ENCODE data around the gene DFFB. TPM values are rescaled to one million over a fixed set of nuclear protein-coding genes. Genes with fewer than 3 reads are reported as not detected.

The DFFB gene
- total RNA-seq, 1 donor from 2014 or later = 17.3 TPM

DNA sequence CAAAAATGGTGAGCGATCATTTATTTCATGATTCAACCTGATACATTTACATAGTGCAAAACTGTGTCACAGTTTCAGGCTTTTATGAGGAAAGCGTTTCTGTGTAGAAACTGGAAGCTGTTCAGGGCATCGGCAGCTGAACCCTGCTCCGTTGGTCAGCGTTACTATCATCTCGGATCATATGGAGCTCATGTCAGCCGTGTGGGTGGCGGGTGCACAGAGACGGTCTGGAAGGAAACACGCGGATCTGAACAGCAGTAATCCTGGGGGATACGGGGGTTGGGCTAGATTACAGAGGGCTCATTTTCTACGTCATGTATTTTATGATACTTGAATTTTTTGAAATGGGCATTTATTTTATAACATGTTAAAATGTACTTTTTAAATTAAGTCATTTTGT lies 27.7 kb downstream of the DFFB start:
- Mint-ChIP-seq H3K27me3 (ENCODE audit: low read depth) (no peaks in the 10 kb centered on the region), H3K4me1 (ENCODE audit: low read depth) (peaks cover 3% of the 10 kb centered on the region), H3K27ac (no peak overlapping the region), H3K36me3 (ENCODE audit: low read depth) (peaks cover 38% of the 10 kb centered on the region), H3K9me3 (no peaks in the 10 kb centered on the region), H3K4me3 (ENCODE audit: low read depth) (no peak overlapping the region)
- intact Hi-C loops (cut with micrococcal nuclease) = no loop called here
- no peak for DNase-seq (ENCODE audit: low spot score)

GRCh38 chr1:3885611-3886010 lies 28.3 kb downstream of the DFFB start:
- no peaks in the 10 kb centered on the region for H3K27me3 Mint-ChIP-seq (ENCODE audit: low read depth)
- H3K36me3 Mint-ChIP-seq (ENCODE audit: low read depth) = peaks cover 42% of the 10 kb centered on the region
- intact Hi-C loops (cut with micrococcal nuclease) = no loop called here
- no peak for DNase-seq (ENCODE audit: low spot score)
- H3K9me3 Mint-ChIP-seq = no peaks in the 10 kb centered on the region
- no peak overlapping the region for H3K4me3 Mint-ChIP-seq (ENCODE audit: low read depth)
- H3K27ac Mint-ChIP-seq = no peak overlapping the region
- peaks cover 10% of the 10 kb centered on the region for H3K4me1 Mint-ChIP-seq (ENCODE audit: low read depth)

DNA sequence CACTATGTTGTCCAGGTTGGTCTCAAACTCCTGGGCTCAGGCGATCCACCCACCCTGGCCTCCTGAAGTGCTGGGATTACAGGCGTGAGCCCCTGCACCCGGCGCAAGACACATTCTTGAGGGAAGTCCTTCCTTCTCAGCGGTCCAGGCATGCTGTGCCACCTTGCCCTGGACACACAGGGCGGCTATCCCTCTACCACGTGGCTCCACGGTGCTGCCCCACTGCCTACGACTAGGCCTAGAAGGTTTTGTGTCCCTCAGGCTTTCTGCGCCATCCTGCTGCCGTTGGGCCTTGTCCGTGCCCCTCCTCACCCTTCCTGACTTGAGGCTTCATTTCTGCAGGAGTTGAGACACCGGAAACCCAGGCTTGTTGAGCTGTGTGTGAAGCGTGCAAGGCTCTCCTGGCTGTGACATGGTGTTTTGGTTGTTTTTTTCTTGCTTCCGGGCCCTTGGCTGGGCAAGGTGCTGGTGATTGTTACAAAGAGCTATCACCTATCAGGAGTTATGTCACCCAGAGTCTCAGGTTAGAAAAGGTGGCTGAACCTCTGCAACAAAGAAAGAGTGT lies 28.9 kb downstream of the DFFB start:
- Mint-ChIP-seq H3K27ac (no peak overlapping the region), H3K36me3 (ENCODE audit: low read depth) (peaks cover 44% of the 10 kb centered on the region), H3K4me3 (ENCODE audit: low read depth) (no peak overlapping the region), H3K27me3 (ENCODE audit: low read depth) (no peaks in the 10 kb centered on the region), H3K4me1 (ENCODE audit: low read depth) (peaks cover 14% of the 10 kb centered on the region), H3K9me3 (no peaks in the 10 kb centered on the region)
- DNase-seq (ENCODE audit: low spot score) = no peak
- intact Hi-C loops (cut with micrococcal nuclease) = no loop called here

DNA sequence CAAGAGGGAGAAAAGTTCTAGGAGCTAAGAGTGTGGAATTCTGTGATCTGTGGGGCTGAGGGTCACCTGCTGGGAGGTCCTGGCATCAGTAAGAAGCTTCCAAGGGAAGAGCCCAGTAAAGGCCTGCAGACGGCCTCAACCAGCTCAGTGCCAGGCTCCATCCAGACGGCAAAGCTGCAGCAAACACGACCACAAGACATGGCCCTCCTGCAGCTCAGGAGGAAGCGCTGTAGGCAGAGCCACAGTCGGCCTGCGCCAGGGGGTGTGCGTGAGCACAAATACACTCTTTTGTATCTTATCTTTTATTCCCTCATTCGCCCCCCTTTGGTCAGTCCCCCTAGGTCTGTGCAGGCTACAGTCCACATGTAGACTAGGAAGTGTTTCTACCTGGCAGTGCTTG lies 29.4 kb downstream of the DFFB start:
- peaks cover 48% of the 10 kb centered on the region for H3K36me3 Mint-ChIP-seq (ENCODE audit: low read depth)
- DNase-seq (ENCODE audit: low spot score) = no peak
- no peak overlapping the region for H3K4me3 Mint-ChIP-seq (ENCODE audit: low read depth)
- no peaks in the 10 kb centered on the region for H3K9me3 Mint-ChIP-seq
- H3K27me3 Mint-ChIP-seq (ENCODE audit: low read depth) = no peaks in the 10 kb centered on the region
- intact Hi-C loops (cut with micrococcal nuclease) = no loop called here
- peaks cover 18% of the 10 kb centered on the region for H3K4me1 Mint-ChIP-seq (ENCODE audit: low read depth)
- H3K27ac Mint-ChIP-seq = no peak overlapping the region

GRCh38 chr1:3888301-3888700 lies 31.0 kb downstream of the DFFB start:
- no peak overlapping the region for H3K4me3 Mint-ChIP-seq (ENCODE audit: low read depth)
- H3K36me3 Mint-ChIP-seq (ENCODE audit: low read depth) = peaks cover 53% of the 10 kb centered on the region
- no peak for DNase-seq (ENCODE audit: low spot score)
- H3K27ac Mint-ChIP-seq = no peak overlapping the region
- H3K9me3 Mint-ChIP-seq = no peaks in the 10 kb centered on the region
- no peaks in the 10 kb centered on the region for H3K27me3 Mint-ChIP-seq (ENCODE audit: low read depth)
- intact Hi-C loops (cut with micrococcal nuclease) = no loop called here
- peaks cover 21% of the 10 kb centered on the region for H3K4me1 Mint-ChIP-seq (ENCODE audit: low read depth)

DNA sequence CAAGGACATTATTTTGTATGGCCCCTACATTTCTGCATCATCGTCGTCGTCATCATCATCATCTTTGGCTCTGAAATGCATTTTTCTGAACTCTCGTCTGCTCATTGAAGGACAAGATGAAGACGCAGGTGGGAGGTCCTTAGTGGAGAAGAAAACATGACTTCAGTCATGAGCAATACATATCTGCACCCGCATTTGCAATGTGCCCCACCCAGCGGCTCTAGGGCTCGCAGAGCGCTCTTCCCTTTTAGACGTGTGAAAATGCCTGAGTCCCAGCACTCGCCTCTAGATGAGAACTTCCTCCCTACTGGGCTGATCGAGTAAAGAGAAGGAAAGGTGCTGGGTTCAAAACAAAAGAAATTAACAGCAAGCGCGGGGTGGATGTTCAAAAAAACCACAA lies 32.7 kb downstream of the DFFB start:
- H3K4me3 Mint-ChIP-seq (ENCODE audit: low read depth) = no peak overlapping the region
- intact Hi-C loops (cut with micrococcal nuclease) = no loop called here
- H3K27ac Mint-ChIP-seq = no peak overlapping the region
- DNase-seq (ENCODE audit: low spot score) = no peak
- no peaks in the 10 kb centered on the region for H3K27me3 Mint-ChIP-seq (ENCODE audit: low read depth)
- no peaks in the 10 kb centered on the region for H3K9me3 Mint-ChIP-seq
- peaks cover 48% of the 10 kb centered on the region for H3K36me3 Mint-ChIP-seq (ENCODE audit: low read depth)
- H3K4me1 Mint-ChIP-seq (ENCODE audit: low read depth) = peaks cover 21% of the 10 kb centered on the region

- H3K4me1 Mint-ChIP-seq (ENCODE audit: low read depth) = peaks cover 21% of the 10 kb centered on the region
- DNase-seq (ENCODE audit: low spot score) = no peak
- peak overlapping the region; percentile 46 for H3K27ac Mint-ChIP-seq
- H3K27me3 Mint-ChIP-seq (ENCODE audit: low read depth) = no peaks in the 10 kb centered on the region
- peaks cover 47% of the 10 kb centered on the region for H3K36me3 Mint-ChIP-seq (ENCODE audit: low read depth)
- H3K9me3 Mint-ChIP-seq = no peaks in the 10 kb centered on the region
- intact Hi-C loops (cut with micrococcal nuclease) = no loop called here
- peak overlapping the region; percentile 26 for H3K4me3 Mint-ChIP-seq (ENCODE audit: low read depth)
These were observed 33.4 kb downstream of the DFFB start for GRCh38 chr1:3890389-3891328.

DNA sequence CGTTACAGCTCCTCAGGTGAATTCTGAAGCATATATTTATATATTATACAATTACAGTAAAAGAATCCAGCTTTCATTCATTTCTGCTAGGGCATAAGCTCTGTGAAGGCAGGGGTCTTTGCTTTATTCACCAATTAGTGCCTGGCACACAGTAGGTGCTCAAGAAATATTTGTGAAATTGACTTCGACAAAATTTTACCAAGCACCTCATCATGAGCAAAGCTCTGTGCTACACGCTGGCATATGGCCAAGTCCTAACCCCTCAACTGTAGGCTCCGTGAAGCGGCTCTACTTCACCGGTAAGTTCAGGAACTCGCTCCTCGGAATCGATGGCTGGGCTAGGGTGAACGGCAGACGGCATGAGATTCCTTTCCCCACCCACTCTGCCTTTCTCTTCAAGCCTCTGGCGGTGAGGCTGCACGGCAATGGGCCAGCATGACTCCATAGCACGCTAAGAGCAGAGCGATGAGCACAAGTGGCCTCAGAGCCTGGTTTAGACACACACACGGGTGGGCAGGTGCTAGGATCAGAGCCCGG lies 34.1 kb downstream of the DFFB start:
- DNase-seq (ENCODE audit: low spot score) = no peak
- no peaks in the 10 kb centered on the region for H3K9me3 Mint-ChIP-seq
- H3K27ac Mint-ChIP-seq = peak overlapping the region; percentile 55
- no peaks in the 10 kb centered on the region for H3K27me3 Mint-ChIP-seq (ENCODE audit: low read depth)
- peaks cover 53% of the 10 kb centered on the region for H3K36me3 Mint-ChIP-seq (ENCODE audit: low read depth)
- H3K4me1 Mint-ChIP-seq (ENCODE audit: low read depth) = peaks cover 21% of the 10 kb centered on the region
- H3K4me3 Mint-ChIP-seq (ENCODE audit: low read depth) = no peak overlapping the region
- intact Hi-C loops (cut with micrococcal nuclease) = no loop called here

DNA sequence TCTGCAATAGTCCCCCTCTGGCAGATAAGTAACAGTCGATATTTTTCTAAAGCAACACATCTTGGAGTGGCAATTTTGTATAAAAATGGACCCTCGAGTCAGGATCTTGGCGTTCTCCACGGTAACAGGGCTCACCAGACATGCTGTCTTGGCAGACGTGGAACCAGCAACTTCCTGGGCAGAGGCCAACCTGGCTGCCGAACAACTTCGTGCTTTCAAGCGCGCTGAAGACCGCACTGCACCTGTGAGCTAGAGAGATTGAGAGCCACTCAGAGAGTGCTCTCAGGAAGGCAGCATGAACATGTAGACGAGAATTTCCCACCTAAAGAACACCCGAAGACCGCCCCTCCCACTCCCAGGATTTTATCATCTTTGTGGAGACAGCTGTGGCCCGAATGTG lies 35.5 kb downstream of the DFFB start:
- Mint-ChIP-seq H3K27ac (no peak overlapping the region), H3K36me3 (ENCODE audit: low read depth) (peaks cover 58% of the 10 kb centered on the region)

DNA sequence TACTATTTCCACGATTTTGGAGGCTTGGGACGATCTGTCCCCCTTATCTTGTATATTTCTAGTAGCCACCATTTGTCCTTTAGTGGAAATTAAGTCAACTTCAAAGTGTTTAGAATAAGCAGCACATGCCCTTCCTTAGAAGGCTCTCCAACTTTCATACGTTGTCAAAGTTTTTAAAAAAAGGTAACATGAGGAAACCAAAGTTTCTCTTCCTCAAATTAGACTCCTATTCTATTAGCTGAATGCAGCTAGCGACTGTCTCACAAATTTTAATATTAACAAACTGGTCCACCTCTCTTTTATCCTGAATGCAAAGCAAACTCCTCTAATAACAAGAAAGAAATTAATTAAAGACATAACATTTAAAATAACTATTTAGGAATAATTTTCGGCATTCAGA lies 35.9 kb downstream of the DFFB start:
- Mint-ChIP-seq H3K9me3 (peaks cover 11% of the 10 kb centered on the region), H3K27me3 (ENCODE audit: low read depth) (no peaks in the 10 kb centered on the region), H3K4me3 (ENCODE audit: low read depth) (no peak overlapping the region), H3K36me3 (ENCODE audit: low read depth) (peaks cover 57% of the 10 kb centered on the region), H3K27ac (no peak overlapping the region), H3K4me1 (ENCODE audit: low read depth) (peaks cover 29% of the 10 kb centered on the region)
- intact Hi-C loops (cut with micrococcal nuclease) = no loop called here
- no peak for DNase-seq (ENCODE audit: low spot score)

More for the DNA sequence above, 35.5 kb downstream of the DFFB start:
- no peak for DNase-seq (ENCODE audit: low spot score)
- Mint-ChIP-seq H3K27me3 (ENCODE audit: low read depth) (no peaks in the 10 kb centered on the region), H3K4me1 (ENCODE audit: low read depth) (peaks cover 26% of the 10 kb centered on the region), H3K9me3 (peaks cover 6% of the 10 kb centered on the region), H3K4me3 (ENCODE audit: low read depth) (no peak overlapping the region)
- intact Hi-C loops (cut with micrococcal nuclease) = no loop called here

DNA sequence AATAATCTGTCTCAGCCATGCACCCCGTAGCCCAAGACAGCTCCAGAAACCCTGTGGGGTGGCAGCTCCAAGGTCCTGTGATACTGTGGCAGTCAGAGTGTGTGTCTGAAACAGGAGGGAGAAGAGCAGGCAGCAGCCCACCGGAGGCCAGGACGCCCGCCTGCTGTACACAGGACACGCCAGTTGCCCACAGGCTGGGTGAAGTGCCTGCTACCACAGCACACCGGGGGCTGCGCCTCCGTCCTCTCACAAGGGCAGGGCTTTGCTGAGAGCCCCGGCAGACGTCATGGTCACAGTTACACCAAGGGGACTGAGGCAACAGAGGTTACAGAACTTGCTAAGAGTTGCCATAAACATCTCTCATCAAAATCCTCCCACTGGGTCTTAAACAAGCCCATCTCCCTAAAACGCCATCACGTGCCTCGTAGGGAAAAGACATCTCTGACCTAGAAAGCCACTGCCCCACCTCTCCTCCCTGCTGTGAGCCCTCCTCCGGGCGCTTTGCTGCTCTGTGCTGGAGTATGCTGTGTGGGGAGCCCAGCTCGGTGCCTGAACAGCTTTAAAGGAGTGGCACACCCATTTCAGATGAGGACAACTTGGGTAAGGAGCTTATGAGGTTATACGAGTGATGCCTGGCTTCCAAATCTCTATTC lies 37.5 kb downstream of the DFFB start:
- Mint-ChIP-seq H3K9me3 (peaks cover 21% of the 10 kb centered on the region), H3K4me1 (ENCODE audit: low read depth) (peaks cover 38% of the 10 kb centered on the region), H3K36me3 (ENCODE audit: low read depth) (peaks cover 54% of the 10 kb centered on the region), H3K27me3 (ENCODE audit: low read depth) (no peaks in the 10 kb centered on the region), H3K4me3 (ENCODE audit: low read depth) (no peak overlapping the region), H3K27ac (no peak overlapping the region)
- DNase-seq (ENCODE audit: low spot score) = no peak
- intact Hi-C loops (cut with micrococcal nuclease) = no loop called here

DNA sequence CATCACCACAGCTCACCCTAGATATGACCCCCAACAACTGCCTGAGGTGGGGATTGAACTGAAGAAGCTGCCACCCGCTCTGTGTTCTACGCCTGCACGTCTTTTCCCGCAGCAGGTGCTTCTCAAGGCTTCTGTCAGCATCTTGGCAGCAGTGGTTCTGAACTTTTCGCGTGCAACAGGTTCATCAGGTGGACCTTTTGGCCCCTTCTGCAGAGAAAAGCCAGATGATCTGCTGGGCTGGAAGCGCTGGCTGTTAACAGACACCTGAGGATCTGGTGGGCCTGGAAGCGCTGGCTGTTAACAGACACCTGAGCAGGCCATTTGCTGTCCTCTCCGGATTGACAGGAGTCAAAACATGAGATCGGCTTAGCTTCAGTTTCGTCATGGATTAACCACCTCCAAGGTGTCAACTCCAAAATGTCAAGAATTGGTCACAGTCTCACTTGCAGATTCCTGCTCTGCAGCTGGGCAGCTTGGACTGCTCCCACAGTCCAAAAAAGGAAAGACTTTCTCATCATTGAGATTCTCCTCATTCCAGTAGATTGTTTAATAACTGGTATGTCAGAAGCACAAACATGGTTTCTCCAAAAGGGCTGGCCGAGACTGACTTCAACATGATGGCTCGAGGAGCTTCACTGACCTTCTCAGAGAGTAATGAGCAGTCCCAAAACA lies 38.1 kb downstream of the DFFB start:
- intact Hi-C loops (cut with micrococcal nuclease) = no loop called here
- no peak for DNase-seq (ENCODE audit: low spot score)
- Mint-ChIP-seq H3K9me3 (peaks cover 21% of the 10 kb centered on the region), H3K4me3 (ENCODE audit: low read depth) (no peak overlapping the region), H3K27ac (no peak overlapping the region), H3K27me3 (ENCODE audit: low read depth) (no peaks in the 10 kb centered on the region), H3K4me1 (ENCODE audit: low read depth) (peaks cover 31% of the 10 kb centered on the region), H3K36me3 (ENCODE audit: low read depth) (peaks cover 47% of the 10 kb centered on the region)
